Suppressor macrophage treated with lipopolysaccharide for 1 hour (primary cell): Measurements from ENCODE around the gene PSME3.
"Not testable (repeated sequence)": the region's sequence is repeated elsewhere in the genome, so short reads cannot be mapped to it uniquely, and the experiment has no call there.

Experiments
- DNase-seq, 3 donors: peaks; one replicate each; pipeline ENCODE4 v3.0.0-alpha.2; 2020 to 2022

PSME3 gene

DNA sequence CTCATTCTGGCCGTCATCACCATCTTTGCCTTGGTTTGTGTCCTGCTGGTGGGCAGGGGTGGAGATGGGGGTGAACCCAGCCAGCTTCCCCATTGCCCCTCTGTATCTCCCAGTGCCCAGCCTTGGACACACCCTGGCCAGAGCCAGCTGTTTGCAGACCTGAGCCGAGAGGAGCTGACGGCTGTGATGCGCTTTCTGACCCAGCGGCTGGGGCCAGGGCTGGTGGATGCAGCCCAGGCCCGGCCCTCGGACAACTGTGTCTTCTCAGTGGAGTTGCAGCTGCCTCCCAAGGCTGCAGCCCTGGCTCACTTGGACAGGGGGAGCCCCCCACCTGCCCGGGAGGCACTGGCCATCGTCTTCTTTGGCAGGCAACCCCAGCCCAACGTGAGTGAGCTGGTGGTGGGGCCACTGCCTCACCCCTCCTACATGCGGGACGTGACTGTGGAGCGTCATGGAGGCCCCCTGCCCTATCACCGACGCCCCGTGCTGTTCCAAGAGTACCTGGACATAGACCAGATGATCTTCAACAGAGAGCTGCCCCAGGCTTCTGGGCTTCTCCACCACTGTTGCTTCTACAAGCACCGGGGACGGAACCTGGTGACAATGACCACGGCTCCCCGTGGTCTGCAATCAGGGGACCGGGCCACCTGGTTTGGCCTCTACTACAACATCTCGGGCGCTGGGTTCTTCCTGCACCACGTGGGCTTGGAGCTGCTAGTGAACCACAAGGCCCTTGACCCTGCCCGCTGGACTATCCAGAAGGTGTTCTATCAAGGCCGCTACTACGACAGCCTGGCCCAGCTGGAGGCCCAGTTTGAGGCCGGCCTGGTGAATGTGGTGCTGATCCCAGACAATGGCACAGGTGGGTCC is 18.4 kb downstream of the PSME3 start:
- DNase-seq: not testable (repeated sequence)

DNA sequence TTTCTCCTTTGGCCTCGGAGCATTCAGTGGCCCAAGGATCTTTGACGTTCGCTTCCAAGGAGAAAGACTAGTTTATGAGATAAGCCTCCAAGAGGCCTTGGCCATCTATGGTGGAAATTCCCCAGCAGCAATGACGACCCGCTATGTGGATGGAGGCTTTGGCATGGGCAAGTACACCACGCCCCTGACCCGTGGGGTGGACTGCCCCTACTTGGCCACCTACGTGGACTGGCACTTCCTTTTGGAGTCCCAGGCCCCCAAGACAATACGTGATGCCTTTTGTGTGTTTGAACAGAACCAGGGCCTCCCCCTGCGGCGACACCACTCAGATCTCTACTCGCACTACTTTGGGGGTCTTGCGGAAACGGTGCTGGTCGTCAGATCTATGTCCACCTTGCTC is 19.2 kb downstream of the PSME3 start:
- DNase-seq: no peak

DNA sequence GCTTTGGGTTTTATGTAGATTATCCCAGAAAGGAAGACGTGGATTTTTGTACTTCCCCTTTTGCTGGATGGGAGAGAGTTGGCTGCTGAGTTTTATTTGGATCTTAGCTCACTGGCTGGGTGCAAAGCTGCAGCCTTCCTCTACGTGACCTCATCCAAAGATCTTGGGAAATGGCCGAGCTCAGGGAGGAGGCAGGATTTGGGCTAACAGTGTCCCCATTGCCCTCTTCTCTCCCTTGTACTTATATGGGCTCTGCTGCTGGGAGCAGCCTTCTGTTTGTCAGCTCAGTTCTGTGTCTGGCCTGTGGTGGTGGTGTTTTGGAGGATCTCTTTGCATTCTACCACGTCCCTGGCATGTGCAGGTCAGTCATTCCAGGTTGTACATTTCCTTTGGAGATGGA is 19.8 kb downstream of the PSME3 start:
- peak; percentile 43 to 66 (median 61) for DNase-seq

DNA sequence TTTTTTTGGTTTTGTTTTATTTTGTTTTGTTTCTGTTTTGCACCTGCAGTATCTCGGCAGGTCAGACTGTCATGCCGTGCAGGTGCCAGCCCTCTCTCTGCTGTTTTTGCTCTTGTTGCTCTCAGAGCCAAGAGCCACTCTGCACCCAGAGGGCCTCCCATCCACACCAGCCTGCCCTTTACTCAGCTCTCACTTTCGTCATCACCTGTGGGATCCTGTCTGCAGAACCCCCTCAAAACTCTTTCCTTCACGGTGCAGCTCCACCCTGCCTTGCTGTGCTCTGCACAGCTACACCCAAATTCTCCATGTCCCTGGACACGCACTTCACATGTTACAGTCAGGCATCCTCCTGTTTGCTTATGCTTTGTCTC is 20.4 kb downstream of the PSME3 start:
- DNase-seq: no peak

DNA sequence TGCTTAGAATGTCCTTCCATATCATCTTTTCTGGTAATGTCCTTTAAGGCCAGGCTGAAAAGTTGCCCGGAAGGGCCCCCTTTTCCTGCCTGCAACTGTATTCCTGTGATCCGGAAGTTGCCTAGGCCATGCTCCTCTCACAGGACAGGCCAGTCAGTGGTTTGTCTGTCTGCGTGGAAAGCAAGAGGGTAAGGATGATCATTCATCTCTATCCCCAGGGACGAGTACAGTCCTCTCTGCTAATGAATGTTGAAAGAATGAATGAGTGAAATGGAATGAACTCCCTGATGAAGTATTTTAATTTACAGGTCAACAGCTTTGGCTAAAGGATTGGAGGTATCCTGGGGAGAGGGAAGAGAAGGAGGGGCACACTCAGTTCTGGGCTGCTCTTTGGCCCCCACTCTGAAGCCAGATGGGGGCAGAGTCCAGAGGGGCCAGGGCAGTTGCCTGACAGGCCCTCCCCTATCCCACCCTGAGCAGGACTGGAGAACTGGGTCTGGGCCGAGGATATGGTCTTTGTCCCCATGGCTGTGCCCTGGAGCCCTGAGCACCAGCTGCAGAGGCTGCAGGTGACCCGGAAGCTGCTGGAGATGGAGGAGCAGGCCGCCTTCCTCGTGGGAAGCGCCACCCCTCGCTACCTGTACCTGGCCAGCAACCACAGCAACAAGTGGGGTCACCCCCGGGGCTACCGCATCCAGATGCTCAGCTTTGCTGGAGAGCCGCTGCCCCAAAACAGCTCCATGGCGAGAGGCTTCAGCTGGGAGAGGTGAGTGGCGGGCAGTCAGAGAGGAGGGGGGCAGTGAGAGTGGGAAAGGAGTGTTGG is 21.0 kb downstream of the PSME3 start:
- no peak for DNase-seq

DNA sequence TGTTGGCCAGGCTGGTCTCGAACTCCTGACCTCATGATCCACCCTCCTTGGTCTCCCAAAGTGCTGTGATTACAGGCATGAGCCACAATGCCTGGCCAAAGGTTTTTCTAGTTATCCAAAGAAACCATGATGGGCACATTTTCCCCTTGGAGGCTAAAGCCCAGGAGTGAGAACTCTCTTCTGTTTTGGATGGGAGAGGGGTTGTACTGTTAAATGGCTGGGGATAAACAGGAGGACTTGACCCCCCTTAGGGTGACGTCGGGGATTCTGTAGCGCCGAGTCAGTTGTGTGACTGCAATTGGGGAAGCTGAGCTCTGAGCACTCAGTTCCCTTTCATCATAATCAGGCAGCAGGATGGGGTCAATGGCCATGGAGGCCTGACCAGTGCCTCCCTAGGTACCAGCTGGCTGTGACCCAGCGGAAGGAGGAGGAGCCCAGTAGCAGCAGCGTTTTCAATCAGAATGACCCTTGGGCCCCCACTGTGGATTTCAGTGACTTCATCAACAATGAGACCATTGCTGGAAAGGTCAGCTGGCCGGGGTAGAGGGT is 21.9 kb downstream of the PSME3 start:
- peak; percentile 78 to 81 (median 78) for DNase-seq

DNA sequence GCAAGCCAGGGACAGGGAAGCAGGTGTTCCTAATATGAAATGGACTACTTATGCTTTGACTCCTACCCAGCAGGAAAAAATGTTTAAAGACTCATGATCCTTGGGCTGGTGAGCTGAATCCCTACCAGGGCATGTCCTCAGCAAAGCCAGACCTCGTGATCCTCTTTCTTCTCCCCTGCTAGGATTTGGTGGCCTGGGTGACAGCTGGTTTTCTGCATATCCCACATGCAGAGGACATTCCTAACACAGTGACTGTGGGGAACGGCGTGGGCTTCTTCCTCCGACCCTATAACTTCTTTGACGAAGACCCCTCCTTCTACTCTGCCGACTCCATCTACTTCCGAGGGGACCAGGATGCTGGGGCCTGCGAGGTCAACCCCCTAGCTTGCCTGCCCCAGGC is 22.9 kb downstream of the PSME3 start:
- not testable (repeated sequence) for DNase-seq

DNA sequence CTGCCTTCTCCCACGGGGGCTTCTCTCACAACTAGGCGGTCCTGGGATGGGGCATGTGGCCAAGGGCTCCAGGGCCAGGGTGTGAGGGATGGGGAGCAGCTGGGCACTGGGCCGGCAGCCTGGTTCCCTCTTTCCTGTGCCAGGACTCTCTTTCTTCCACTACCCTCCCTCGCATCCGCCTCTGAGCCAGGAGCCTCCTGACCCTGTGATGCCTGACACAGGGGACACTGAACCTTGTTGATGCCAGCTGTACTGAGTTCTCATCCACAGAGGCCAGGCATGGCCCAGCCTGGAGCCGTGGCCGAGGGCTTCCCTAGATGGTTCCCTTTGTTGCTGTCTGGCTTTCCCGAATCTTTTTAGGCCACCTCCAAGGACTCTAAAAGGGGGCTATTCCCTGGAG is 23.3 kb downstream of the PSME3 start:
- DNase-seq: not testable (repeated sequence)

DNA sequence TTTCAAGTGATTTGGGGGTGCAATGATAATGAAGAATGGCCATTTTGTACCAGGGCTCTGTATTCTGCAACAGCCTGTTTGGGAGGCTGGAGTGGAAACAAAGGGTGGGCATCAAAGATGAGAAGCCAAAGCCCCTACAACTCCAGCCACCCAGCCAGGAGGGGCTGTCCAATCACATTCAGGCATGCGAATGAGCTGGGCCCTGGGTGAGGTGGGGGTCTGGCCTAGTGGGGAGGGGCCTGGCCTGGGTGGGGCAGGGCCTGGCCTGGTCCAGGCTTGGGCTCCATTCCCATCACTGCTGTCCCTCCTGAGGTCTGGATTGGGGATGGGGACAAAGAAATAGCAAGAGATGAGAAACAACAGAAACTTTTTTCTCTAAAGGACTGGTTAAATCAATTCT is 24.2 kb downstream of the PSME3 start:
- DNase-seq: no peak

DNA sequence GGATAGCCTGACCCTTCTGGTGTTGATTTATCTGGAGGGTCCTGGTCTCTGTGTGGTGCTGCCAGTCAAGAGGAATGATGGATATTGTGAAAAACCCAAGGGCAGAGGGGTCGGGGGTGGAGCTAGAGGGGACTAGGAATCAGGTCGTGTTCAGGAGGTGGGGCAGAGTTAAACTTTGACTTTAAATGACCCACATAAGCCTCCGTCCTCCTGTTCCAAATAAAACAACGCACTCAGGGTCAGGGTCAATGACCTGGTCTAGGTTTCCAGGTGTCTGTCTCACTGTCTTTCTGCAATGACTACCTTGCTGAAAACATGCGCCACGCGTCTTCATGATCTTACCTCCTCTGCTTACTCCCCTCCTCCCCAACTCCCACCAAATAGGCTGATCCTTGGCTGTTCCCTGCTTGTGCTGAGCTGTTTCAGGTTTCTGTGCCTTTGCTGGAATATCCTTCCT is 32.5 kb downstream of the PSME3 start:
- DNase-seq: no peak

DNA sequence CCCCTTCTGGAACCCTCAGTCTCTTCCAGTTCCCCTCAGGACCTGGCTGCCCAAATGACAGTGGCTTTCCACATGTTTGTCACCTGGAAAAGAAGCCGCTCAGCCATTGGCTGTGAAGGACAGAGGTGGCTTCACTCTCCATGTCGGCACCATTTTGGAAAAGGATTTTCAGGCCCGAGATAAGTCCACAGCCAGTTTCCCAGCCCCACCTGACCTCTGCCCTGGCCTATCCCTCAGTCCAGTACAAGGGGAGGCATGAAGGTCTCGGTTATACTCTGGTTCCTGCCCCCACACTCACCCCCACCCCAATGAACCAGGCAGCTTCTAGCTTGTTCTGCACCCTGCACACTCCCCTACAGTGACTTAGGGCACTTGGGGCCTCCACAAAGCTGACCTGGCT is 33.0 kb downstream of the PSME3 start:
- no peak for DNase-seq

DNA sequence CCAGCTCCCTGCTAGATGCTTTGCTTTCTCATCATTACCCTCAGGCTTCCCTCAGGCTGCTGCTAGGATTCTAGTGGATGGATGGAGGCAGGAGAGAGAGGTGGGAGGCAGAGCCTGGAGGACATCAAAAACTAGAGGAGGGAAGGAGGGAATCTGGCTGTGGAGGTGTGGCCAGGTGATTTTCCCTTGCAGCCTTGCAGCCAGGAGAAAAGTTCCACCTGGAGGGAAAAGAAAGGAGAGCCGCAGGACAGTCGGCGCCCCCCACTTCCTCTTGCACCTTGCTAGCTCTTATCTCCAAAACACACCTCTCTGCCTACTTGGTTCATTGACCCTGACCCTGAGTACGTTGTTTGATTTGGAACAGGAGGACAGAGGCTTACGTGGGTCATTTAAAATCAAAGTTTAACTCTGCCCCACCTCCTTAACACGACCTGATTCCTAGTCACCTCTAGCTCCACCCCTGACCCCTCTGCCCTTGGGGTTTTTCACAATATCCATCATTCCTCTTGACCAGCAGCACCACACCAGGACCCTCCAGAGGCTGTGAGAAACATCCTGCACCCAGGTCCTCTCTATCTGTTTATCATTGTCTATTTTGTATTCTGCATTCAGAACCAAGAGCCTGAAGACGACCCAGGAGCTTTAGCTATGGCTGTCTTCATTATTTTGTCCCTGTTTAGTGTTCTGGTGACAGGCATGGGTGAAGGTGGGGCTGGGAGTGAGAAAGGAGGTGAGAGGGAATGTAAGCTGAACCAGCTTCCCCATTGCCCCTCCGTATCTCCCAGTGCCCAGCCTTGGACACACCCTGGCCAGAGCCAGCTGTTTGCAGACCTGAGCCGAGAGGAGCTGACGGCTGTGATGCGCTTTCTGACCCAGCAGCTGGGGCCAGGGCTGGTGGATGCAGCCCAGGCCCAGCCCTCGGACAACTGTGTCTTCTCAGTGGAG is 33.7 kb downstream of the PSME3 start:
- DNase-seq: no peak

DNA sequence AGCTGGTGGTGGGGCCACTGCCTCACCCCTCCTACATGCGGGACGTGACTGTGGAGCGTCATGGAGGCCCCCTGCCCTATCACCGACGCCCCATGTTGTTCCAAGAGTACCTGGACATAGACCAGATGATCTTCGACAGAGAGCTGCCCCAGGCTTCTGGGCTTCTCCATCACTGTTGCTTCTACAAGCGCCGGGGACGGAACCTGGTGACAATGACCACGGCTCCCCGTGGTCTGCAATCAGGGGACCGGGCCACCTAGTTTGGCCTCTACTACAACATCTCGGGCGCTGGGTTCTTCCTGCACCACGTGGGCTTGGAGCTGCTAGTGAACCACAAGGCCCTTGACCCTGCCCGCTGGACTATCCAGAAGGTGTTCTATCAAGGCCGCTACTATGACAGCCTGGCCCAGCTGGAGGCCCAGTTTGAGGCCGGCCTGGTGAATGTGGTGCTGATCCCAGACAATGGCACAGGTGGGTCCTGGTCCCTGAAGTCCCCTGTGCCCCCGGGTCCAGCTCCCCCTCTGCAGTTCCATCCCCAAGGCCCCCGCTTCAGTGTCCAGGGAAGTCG is 34.6 kb downstream of the PSME3 start:
- not testable (repeated sequence) for DNase-seq

DNA sequence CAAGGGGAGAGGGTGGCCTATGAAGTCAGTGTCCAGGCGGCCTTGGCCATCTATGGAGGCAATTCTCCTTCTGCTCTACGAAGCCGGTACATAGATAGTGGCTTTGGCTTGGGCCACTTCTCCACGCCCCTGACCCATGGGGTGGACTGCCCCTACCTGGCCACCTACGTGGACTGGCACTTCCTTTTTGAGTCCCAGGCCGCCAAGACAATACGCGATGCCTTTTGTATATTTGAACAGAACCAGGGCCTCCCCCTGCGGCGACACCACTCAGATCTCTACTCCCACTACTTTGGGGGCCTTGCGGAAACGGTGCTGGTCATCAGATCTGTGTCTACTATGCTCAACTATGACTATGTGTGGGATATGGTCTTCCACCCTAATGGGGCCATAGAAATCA is 35.1 kb downstream of the PSME3 start:
- no peak for DNase-seq

DNA sequence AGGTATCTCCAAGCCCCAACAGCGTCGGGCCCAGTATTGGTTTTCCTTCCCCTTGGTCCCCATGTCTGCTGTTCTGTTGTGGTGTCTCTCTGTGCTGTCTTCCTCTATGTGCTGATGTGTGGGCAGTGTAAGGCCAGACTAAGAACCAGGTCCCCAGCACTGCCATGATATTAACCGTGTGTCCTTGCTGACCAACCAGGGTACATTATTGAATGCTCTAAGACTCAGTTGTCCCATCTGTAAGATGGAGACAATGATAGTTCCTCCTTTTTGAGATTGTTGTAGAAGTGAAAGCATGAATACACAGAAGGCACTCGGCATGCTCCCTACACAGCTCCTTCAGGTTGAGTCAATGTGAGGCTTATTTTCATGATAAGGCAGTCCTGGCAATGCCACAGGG is 38.5 kb downstream of the PSME3 start:
- no peak for DNase-seq

DNA sequence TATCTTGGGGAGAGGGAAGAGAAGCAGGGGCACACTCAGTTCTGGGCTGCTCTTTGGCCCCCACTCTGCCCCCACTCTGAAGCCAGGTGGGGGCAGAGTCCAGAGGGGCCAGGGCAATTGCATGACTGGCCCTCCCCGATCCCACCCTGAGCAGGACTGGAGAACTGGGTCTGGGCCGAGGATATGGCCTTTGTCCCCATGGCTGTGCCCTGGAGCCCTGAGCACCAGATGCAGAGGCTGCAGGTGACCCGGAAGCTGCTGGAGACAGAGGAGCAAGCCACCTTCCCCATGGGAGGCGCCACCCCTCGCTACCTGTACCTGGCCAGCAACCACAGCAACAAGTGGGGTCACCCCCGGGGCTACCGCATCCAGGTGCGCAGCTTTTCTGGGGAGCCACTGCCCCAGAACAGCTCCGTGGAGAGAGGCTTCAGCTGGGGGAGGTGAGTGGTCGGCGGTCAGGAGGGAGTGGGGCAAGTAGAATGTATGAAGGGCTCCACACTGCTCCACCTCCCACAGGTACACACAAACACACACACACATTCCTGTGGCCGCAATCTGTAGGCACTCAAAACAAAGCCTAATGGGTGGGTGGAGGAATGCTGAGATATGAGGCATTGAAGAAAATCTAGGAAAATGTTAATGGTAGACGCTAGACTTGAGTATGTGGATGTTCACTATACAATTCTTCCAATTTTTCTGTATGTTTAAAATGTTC is 39.2 kb downstream of the PSME3 start:
- no peak for DNase-seq

DNA sequence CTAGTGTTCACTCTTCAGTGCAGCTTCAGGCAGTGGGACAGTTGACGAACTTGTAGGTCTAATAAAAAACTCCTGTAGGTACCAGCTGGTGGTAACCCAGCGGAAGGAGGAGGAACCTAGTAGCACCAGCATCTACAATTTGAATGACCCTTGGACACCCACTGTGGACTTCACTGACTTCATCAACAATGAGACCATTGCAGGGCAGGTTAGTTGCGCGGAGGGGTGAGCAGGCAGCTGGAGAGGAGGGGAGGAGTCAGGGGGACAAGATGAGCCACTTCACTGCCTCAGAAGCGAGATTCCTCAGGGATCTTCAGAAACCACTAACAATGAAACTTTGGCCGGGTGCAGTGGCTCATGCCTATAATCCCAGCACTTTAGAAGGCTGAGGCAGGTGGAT is 40.1 kb downstream of the PSME3 start:
- DNase-seq: no peak

DNA sequence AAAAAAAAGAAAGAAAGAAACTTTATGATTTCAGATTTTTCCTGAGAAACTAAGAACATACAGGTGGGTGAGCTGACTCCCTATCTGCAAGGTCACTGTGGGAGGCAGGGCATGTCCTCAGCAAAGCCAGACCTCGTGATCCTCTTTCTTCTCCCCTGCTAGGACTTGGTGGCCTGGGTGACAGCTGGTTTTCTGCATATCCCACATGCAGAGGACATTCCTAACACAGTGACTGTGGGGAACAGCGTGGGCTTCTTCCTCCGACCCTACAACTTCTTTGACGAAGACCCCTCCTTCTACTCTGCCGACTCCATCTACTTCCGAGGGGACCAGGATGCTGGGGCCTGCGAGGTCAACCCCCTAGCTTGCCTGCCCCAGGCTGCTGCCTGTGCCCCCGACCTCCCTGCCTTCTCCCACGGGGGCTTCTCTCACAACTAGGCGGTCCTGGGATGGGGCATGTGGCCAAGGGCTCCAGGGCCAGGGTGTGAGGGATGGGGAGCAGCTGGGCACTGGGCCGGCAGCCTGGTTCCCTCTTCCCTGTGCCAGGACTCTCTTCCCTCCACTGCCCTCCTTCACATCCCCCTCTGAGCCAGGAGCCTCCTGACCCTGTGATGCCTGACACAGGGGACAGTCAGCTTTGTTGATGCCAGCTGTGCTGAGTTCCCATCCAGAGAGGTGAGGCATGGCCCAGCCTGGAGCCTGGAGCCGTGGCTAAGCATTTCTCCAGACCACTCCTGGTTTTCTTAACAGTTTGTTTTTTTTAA is 40.9 kb downstream of the PSME3 start:
- not testable (repeated sequence) for DNase-seq

DNA sequence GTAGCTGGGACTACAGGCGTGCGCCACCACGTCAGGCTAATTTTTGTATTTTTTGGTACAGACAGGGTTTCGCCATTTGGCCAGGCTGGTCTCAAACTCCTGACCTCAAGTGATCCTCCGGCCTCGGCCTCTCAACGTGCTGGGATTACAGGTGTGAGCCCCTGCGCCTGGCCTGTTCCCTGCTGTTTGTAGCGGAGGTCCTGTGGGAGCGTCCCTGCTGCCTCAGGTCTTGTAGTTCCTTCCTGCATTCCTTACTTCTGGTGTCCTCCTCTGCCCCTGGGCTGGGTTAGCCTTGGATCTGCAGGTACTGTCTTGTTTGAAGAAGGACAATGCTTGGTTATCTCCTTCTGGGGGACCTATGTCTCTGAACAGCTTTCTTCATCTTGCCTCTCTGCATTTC is 43.8 kb downstream of the PSME3 start:
- DNase-seq: no peak

DNA sequence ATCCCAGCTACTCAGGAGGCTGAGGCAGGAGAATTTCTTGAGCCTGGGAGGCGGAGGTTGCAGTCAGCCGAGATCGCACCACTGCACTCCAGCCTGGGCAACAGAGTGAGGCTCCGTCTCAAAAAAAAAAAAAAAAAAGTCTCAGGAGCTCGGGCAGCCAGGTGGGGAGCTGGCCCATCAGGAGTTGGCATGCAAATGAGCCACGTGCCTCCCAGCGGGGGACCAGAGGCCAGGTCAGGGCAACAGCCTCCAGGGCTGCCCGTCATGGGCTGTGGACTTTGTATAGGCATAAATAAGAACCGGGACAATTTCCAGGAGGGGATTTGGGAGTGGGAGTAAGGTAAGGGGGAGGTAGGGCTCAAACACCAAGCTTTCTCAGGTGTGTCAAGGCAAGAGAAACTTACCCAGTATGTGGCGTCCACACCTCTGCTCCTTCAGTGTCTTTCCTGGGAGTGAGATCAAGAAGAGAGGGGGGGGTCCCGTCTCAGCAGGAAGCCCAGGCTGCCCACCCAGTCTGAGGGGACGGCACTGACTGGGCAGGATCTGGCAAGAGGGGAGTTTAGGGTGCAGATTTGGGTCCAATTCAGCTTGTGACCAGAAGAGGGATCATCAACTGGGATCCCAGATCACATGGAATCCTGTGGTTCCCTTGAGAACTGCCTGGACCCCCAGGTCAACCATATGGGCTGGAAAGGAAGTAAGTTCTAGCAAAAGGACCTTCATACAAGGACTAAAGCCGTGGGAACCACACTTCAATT is 45.1 kb downstream of the PSME3 start:
- no peak for DNase-seq
